Left ventricle myocardium inferior (tissue), 1 donor: Measurements from ENCODE around the gene HMCN2. TPM values are rescaled to one million over a fixed set of nuclear protein-coding genes. Genes with fewer than 3 reads are reported as not detected.
"Not testable (repeated sequence)": the region's sequence is repeated elsewhere in the genome, so short reads cannot be mapped to it uniquely, and the experiment has no call there.

ENCODE experiments used
- DNase-seq: peaks from one replicate; pipeline ENCODE4 v3.0.0-alpha.2; 2020
- H3K27ac ChIP-seq: fragments of 200-600 bp; replicated peaks from 2 replicates; pipeline ENCODE4 v1.8.0; 2021
- H3K27me3 ChIP-seq: fragments of 200-600 bp; 2 replicates; pipeline ENCODE4 v1.8.0; 2021; ENCODE audit warnings: low read depth
- H3K36me3 ChIP-seq: fragments of 200-600 bp; 2 replicates; pipeline ENCODE4 v1.8.0; 2021
- H3K4me1 ChIP-seq: fragments of 200-600 bp; 2 replicates; pipeline ENCODE4 v1.8.0; 2021
- H3K4me3 ChIP-seq: fragments of 200-600 bp; 2 replicates; pipeline ENCODE4 v1.8.0; 2021; ENCODE audit warnings: mild to moderate bottlenecking, moderate library complexity
- H3K9me3 ChIP-seq: fragments of 200-600 bp; replicated peaks from 2 replicates; pipeline ENCODE4 v1.8.0; 2021
- intact Hi-C: fragments of 100-400 bp; cut with micrococcal nuclease; formaldehyde crosslinking; loops from one replicate; pipeline ENCODE4 v1.11.0; 2022
- total RNA-seq: library from RNA; stranded (reverse); fragmentation: NEBNext Ultra II Directional; extraction: Animal tissue kit (Norgen Biotek cat#: 25700); gene quantifications from one replicate; pipeline ENCODE4 v1.2.1, GENCODE V29; 2021
- TF ChIP-seq, protein P1 (sequence below): fragments of 200-600 bp; IDR thresholded peaks from 2 replicates; pipeline ENCODE4 v1.8.0; 2021; ENCODE audit warnings: antibody characterized with exemption, mild to moderate bottlenecking, borderline replicate concordance
- donor health status: DM: no; HTN: yes; CAD: no; lungs with severe emphysema.

The HMCN2 gene
- total RNA-seq, 1 donor from 2014 or later, result 5.5 TPM

DNA sequence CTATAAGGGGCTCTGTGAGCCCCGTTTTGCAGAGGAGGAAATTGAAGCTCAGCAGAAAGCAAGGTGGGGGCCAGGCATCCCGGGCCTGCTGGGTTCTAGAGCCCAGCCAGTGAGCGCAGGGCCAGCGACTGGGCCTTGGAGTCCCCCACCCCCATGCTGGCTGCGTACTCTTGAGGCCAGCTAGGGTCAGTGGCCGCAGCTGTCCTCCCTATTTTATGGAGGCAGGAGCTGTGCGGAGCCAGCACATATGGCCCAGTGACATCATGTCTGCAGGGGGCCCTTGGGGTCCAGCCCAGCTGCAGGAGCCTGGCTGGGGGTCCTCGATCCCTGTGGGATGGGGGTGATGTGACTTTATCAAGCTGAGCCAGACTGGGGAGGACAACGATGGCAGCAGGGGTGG is 71.3 kb downstream of the HMCN2 start:
- no peak overlapping the region for H3K4me3 ChIP-seq
- no peaks in the 10 kb centered on the region for H3K36me3 ChIP-seq
- H3K27me3 ChIP-seq, result peaks cover 8% of the 10 kb centered on the region
- intact Hi-C loops, result no loop called here
- TF ChIP-seq, protein P1, sequence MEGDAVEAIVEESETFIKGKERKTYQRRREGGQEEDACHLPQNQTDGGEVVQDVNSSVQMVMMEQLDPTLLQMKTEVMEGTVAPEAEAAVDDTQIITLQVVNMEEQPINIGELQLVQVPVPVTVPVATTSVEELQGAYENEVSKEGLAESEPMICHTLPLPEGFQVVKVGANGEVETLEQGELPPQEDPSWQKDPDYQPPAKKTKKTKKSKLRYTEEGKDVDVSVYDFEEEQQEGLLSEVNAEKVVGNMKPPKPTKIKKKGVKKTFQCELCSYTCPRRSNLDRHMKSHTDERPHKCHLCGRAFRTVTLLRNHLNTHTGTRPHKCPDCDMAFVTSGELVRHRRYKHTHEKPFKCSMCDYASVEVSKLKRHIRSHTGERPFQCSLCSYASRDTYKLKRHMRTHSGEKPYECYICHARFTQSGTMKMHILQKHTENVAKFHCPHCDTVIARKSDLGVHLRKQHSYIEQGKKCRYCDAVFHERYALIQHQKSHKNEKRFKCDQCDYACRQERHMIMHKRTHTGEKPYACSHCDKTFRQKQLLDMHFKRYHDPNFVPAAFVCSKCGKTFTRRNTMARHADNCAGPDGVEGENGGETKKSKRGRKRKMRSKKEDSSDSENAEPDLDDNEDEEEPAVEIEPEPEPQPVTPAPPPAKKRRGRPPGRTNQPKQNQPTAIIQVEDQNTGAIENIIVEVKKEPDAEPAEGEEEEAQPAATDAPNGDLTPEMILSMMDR, result no peak
- peaks cover 4% of the 10 kb centered on the region for H3K4me1 ChIP-seq
- no peak for DNase-seq
- H3K27ac ChIP-seq, result no peak overlapping the region
- no peaks in the 10 kb centered on the region for H3K9me3 ChIP-seq

DNA sequence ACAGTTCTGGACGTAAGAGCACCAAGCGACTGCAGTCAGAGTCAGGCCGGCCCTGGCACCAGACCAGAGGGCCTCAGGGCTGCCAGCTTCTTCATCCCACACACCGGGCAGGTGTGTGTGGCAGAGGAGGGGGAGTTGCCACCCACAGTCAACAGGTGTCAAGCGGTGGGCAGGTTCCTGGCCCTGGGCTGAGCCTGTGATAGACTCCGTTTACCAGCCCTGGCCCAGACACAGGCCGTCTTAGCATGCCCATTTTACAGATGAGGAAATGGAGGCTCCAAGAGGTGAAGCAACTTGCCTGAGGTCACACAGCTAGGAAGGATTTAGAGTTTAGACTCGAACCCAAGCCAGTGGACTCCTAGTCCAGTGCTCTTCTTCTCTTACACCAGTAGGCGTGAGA is 71.8 kb downstream of the HMCN2 start:
- Histone ChIP-seq H3K27me3 (peaks cover 8% of the 10 kb centered on the region), H3K9me3 (no peaks in the 10 kb centered on the region), H3K4me3 (no peak overlapping the region), H3K4me1 (no peaks in the 10 kb centered on the region), H3K27ac (no peak overlapping the region), H3K36me3 (no peaks in the 10 kb centered on the region)
- DNase-seq, result no peak
- intact Hi-C loops, result no loop called here
- TF ChIP-seq, protein P1, result no peak

DNA sequence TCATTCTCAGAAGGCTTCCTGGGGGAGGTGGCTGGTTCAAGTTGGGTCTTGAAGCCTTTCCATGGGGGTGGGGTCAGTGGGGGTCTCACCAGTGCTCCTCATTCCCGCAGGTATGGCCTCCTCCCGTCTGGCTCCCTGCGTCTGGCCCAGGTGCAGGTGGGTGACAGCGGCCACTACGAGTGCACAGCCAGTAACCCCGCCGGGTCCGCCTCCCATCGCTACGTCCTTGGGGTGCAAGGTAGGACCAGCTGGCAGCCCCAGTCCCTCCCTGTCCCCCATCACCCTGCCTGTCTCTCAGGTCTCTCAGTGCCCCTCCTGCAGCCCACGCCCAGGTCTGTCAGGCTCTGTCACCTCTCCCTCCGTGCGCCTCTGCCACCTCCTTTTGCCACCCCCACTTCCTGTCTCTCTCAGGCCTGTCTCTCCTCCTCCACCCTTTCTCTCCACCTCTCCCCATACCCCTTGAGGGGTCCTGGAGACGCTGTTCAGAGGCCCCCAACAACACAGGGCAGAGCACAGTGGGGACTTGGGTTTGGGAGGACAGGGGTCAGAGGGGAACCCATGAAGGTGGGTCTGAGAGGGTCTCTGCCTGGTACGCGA is 72.3 kb downstream of the HMCN2 start:
- TF ChIP-seq, protein P1, result no peak
- DNase-seq, result no peak
- intact Hi-C loops, result no loop called here

DNA sequence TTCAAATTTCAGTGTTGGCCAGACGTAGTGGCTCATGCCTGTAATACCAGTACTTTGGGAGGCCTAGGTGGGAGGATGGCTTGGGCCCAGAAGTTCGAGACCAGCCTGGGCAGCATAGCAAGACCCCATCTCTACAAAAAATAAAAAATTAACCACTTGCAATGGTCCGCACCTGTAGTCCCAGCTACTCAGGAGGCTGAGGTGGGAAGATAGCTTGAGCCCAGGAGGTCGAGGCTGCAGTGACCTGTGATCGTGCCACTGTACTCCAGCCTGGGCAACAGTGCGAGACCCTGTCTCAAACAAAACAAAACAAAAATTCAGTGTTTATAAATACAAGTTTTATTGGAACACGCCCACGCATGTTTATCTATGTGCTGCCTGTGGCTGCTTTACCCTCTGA is 73.3 kb downstream of the HMCN2 start:
- H3K9me3 ChIP-seq, H3K27ac ChIP-seq, H3K4me1 ChIP-seq, H3K27me3 ChIP-seq, intact Hi-C loops, DNase-seq, H3K4me3 ChIP-seq, H3K36me3 ChIP-seq: not testable (repeated sequence)

More for the DNA sequence above, 72.3 kb downstream of the HMCN2 start:
- Histone ChIP-seq H3K4me1 (no peaks in the 10 kb centered on the region), H3K9me3 (no peaks in the 10 kb centered on the region), H3K36me3 (no peaks in the 10 kb centered on the region), H3K27me3 (peaks cover 8% of the 10 kb centered on the region), H3K4me3 (no peak overlapping the region), H3K27ac (no peak overlapping the region)

DNA sequence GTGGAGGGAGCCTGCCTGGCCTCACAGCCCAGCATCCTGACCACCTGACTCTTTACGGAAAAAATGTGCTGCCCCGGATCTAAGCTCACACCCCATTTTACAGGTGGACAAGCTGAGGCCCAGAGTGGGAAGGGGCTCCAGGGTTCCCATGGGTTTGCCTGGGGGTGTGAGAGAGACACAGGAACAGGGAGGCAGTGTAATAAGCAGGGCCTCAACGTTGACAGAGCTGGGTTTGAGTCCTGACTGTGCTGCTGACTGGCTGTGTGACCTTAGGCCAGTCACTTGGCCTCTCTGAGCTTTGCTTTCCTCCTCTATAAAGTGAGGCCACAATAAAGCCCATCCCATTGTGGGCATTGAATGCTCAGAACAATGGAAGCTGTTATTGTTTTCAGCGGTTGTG is 73.7 kb downstream of the HMCN2 start:
- TF ChIP-seq, protein P1, result no peak
- no peaks in the 10 kb centered on the region for H3K36me3 ChIP-seq
- no peaks in the 10 kb centered on the region for H3K9me3 ChIP-seq
- no peak for DNase-seq
- no peaks in the 10 kb centered on the region for H3K4me1 ChIP-seq
- no peak overlapping the region for H3K4me3 ChIP-seq
- no peaks in the 10 kb centered on the region for H3K27me3 ChIP-seq
- no peak overlapping the region for H3K27ac ChIP-seq
- intact Hi-C loops, result no loop called here

DNA sequence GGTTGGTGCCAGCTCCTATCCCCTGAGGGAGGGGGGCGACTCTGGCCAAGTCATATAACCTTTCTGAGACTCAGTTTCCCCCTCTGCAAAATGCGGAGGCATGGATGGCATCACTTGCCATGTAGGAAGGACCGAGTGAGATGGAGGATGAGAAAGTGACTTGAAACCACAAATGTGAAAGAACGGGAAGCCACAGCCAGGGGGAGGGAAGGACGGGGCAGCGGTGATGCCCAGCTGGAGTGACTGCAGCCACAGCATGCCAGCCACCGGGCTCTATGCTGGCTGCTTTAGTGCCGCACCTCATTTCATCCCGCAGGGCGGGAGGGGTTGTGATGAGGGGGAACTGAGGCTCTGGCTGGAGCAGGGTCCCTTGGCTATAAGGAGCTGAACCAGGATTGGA is 74.5 kb downstream of the HMCN2 start:
- no peak for DNase-seq
- H3K36me3 ChIP-seq, result no peaks in the 10 kb centered on the region
- intact Hi-C loops, result no loop called here

DNA sequence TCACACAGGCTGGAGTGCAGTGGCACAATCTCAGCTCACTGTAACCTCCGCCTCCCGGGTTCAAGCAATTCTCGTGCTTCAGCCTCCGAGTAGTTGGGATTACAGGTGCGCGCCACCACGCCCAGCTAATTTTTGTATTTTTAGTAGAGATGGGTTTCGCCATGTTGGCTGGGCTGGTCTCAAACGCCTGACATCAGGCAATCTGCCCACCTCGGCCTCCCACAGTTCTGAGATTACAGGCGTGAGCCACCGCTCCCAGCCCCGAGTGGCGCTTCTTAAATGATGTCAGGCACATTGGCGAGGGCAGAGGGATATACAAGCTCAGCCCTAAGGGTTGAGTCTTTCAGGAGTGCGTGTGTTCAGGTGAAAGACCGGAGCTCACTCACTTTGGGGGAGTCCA is 75.0 kb downstream of the HMCN2 start:
- H3K4me3 ChIP-seq, intact Hi-C loops, DNase-seq, H3K9me3 ChIP-seq, H3K4me1 ChIP-seq, H3K27ac ChIP-seq, H3K27me3 ChIP-seq, H3K36me3 ChIP-seq: not testable (repeated sequence)

More for the DNA sequence above, 74.5 kb downstream of the HMCN2 start:
- Histone ChIP-seq H3K4me3 (no peak overlapping the region), H3K27ac (no peak overlapping the region), H3K4me1 (no peaks in the 10 kb centered on the region), H3K9me3 (no peaks in the 10 kb centered on the region), H3K27me3 (no peaks in the 10 kb centered on the region)
- TF ChIP-seq, protein P1, result no peak
